GM10266 (cell line): ENCODE data around the gene MAP3K4.

Experiments used
- DNase-seq: peaks from one replicate; pipeline ENCODE4 v3.0.0; 2012; ENCODE audit errors: extremely low spot score
- TF ChIP-seq, protein P1 (sequence below): IDR thresholded peaks from 2 replicates; pipeline ENCODE4 v1.5.1; 2012; ENCODE audit warnings: mild to moderate bottlenecking, low read depth; ENCODE audit not compliant: control insufficient read depth, insufficient read depth; ENCODE audit errors: missing control alignments

MAP3K4 gene

DNA sequence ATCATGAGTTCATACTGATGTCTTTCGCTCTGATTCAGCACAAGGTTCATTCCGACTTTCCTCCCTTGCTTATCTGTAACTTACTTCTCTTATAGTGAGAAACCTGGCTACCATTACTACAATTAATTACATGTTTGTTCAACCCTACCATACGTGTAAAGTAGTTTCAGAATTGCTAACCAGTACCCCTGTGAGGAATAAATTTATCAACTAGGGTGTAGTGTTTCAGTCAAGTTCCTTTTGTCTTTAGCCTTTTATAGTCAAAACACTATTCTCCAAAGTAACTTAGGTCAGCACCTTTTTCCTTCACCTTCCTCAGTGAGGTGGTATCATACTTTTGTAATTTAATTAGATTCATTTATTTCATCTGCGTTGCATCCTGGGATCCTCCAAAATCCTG, 64.9 kb downstream of the MAP3K4 start:
- no peak for DNase-seq
- TF ChIP-seq, protein P1, sequence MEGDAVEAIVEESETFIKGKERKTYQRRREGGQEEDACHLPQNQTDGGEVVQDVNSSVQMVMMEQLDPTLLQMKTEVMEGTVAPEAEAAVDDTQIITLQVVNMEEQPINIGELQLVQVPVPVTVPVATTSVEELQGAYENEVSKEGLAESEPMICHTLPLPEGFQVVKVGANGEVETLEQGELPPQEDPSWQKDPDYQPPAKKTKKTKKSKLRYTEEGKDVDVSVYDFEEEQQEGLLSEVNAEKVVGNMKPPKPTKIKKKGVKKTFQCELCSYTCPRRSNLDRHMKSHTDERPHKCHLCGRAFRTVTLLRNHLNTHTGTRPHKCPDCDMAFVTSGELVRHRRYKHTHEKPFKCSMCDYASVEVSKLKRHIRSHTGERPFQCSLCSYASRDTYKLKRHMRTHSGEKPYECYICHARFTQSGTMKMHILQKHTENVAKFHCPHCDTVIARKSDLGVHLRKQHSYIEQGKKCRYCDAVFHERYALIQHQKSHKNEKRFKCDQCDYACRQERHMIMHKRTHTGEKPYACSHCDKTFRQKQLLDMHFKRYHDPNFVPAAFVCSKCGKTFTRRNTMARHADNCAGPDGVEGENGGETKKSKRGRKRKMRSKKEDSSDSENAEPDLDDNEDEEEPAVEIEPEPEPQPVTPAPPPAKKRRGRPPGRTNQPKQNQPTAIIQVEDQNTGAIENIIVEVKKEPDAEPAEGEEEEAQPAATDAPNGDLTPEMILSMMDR, result no peak

DNA sequence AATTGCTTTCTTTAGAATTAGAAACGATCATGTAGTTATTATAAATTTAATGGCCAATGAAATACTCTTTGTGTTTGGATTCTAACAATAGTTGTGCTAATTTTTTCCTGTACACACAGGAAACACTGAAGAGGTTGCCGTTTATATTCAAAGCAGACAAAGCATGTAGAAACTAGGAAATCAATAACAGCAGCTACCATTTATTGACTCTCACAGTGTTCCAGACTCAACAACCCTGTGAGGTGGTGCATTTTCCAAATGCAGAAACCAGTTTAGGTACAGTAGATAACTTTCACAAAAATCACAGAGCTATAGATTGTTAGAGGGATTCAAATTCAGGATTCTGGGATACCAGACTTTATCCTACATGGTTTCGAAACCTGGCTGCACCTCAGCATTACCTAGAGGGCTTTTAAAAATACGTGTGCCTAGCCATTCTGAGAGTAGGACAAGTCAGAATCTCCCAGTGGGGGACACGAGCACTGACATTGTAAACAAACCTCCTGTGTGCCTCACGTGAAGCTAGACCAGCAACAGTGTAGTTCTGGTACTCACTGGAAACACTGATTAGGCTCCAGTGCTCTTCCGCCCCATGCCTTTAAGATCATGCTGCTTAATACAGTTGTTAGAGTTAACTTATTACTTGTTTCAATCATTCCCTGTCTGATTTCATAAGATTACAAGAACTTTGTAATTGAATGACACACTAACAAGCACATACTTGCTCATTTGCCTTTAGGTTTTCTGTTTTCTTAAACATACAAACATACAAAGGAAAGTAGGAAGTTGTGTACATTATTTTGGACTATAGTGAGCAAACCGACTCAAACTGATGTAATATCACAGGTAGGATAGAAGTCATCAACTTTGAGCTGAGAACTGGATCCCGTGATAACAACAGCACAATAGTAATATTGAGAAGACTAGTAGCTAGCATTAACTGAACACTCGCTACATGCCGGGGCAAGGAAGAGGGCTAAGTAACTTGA, 65.8 kb downstream of the MAP3K4 start:
- TF ChIP-seq, protein P1, result no peak
- DNase-seq, result no peak

DNA sequence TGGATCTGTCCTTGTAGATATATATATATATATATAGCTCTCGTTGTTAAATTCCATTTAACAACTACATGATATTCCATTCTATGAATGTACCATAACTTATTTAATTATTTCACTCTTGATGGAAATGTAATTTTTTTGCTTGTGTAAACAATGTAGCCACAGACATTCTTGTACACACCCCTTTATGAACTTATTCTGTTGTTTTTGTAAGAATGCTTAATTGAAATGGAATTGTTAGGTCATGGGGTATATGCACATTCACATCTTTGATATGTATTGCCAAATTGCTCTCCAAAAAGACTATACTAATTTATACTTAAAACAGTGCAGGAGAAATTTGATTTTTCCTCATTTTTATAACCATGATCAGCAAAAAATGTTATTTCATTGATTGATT, 67.2 kb downstream of the MAP3K4 start:
- TF ChIP-seq, protein P1, result no peak
- DNase-seq, result no peak

DNA sequence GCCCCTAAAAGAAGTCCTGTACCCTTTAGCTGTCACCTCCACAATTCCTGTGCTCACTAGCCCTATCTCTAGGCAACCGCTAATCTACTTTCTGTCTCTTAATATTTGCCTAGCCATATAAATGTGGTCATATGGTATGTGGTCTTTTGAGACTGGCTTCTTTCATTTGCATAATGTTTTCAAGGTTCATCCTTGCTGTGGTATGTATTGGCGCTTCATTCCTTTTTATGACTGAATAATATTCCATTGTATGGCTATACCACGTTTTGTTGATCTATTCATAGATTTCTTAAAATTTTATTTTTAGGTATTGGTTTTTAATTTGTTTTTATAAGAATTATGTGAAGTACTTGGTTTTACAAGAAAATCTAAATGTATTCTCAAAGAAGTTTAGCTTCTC, 70.0 kb downstream of the MAP3K4 start:
- TF ChIP-seq, protein P1, result no peak

DNA sequence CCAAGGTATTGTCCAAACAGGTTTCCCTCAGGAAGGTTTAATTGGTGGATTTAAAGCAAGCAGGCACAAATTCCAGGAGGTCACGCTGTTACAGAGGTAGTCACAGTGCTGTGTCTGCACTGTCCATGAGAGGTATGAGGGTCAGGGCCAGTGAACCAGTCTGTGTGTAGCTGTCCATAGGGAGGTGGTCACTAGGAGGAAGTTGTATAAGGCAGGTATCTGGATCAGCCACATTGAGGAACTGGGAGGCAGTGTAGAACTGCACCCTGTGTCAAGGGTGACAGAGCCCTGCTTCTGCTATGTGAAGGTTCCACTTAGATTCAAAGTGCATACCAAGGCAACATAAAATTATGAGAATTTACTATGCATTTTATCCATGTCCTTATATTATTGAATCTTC, 73.3 kb downstream of the MAP3K4 start:
- DNase-seq, result no peak
- TF ChIP-seq, protein P1, result no peak

More for the DNA sequence above, 70.0 kb downstream of the MAP3K4 start:
- DNase-seq, result no peak

DNA sequence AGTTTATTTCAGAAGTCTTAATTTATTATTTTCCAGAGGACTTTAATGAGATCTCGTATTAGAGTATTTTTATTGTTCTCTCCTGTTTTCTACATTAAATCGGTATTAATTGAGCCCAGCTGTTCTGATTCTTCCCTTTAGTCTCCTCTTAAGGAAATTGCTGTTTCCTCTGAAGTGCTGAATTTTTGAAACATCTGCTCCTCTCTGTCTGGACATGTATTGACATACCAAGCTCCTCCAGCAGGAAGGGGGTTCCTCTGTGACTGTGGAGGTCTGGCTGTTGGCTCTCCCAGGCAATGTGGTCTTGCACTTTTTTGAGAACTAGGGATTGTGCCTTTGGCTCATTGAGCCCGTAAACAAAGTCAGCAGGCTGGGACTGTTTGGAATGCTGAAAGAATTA, 74.9 kb downstream of the MAP3K4 start:
- no peak for DNase-seq
- TF ChIP-seq, protein P1, result no peak

DNA sequence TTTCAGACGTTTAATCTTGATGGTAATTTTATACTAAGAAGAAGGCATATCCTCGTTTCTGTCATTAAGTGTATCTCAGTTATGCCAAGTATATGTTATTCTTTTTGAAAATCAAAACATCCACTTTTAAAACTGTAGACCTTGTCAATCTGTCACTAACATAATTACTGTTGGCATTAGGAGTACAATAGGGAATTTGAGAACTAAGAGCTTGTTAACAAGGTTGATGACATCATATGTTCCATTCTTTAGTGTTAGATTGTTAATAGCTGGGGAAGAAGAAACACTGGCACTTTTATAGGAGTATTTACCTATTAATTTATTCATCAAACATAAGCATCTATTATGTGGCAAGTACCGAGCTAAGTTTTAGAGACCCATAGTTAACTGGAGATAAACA, 76.2 kb downstream of the MAP3K4 start:
- TF ChIP-seq, protein P1, result no peak
- DNase-seq, result no peak
